H9 (cell line): Measurements from ENCODE around the gene FOXJ3. TPM values are rescaled to one million over a fixed set of nuclear protein-coding genes. Genes with fewer than 3 reads are reported as not detected.

Experiments used
- DNase-seq: peaks from one replicate; pipeline ENCODE4 v3.0.0-alpha.2; 2017
- H2AFZ ChIP-seq: one replicate; pipeline ENCODE4 v1.6.1; 2013; ENCODE audit warnings: mild to moderate bottlenecking, low read length, control low read depth, moderate library complexity
- H2AK5ac ChIP-seq: 2 replicates; pipeline ENCODE4 v1.6.1; 2013; ENCODE audit warnings: low read length, control low read depth, mixed read lengths; ENCODE audit not compliant: insufficient read length
- H2BK120ac ChIP-seq: one replicate; pipeline ENCODE4 v1.6.1; 2013; ENCODE audit warnings: low read depth, mild to moderate bottlenecking, low read length, control low read depth, inconsistent platforms; ENCODE audit not compliant: poor library complexity, severe bottlenecking
- H2BK12ac ChIP-seq: 2 replicates; pipeline ENCODE4 v1.6.1; 2013; ENCODE audit warnings: low read length, control low read depth, mixed read lengths, low read depth; ENCODE audit not compliant: insufficient read length
- H2BK15ac ChIP-seq: 2 replicates; pipeline ENCODE4 v1.6.1; 2013; ENCODE audit warnings: low read depth, low read length, control low read depth
- H2BK20ac ChIP-seq: one replicate; pipeline ENCODE4 v1.6.1; 2013; ENCODE audit warnings: low read depth, mild to moderate bottlenecking, low read length, control low read depth, inconsistent platforms; ENCODE audit not compliant: poor library complexity, severe bottlenecking
- H2BK5ac ChIP-seq: 2 replicates; pipeline ENCODE4 v1.6.1; 2013; ENCODE audit warnings: low read length, control low read depth, mixed read lengths; ENCODE audit not compliant: insufficient read length
- H3K14ac ChIP-seq: 2 replicates; pipeline ENCODE4 v1.6.1; 2013; ENCODE audit warnings: low read length, control low read depth; ENCODE audit not compliant: insufficient read depth
- H3K18ac ChIP-seq: 2 replicates; pipeline ENCODE4 v1.6.1; 2013; ENCODE audit warnings: low read depth, mild to moderate bottlenecking, mixed read lengths, low read length, control low read depth; ENCODE audit not compliant: insufficient read length
- H3K23ac ChIP-seq: 2 replicates; pipeline ENCODE4 v1.6.1; 2013; ENCODE audit warnings: low read length, control low read depth, mixed read lengths, low read depth; ENCODE audit not compliant: insufficient read length
- H3K23me2 ChIP-seq: 2 replicates; pipeline ENCODE4 v1.6.1; 2013; ENCODE audit warnings: low read depth, mild to moderate bottlenecking, mixed read lengths, low read length, control low read depth; ENCODE audit not compliant: insufficient read length, poor library complexity, severe bottlenecking
- H3K27ac ChIP-seq: 2 replicates; pipeline ENCODE4 v1.5.1; 2013; ENCODE audit warnings: low read length, control low read depth, mixed read lengths, low read depth; ENCODE audit not compliant: insufficient read length
- H3K27me3 ChIP-seq: 2 replicates; pipeline ENCODE4 v1.6.1; 2013; ENCODE audit warnings: low read length, control low read depth, inconsistent platforms; ENCODE audit not compliant: insufficient read depth
- H3K4ac ChIP-seq: 2 replicates; pipeline ENCODE4 v1.6.1; 2013; ENCODE audit warnings: low read depth, mild to moderate bottlenecking, control low read depth, inconsistent platforms, low read length, moderate library complexity
- H3K4me1 ChIP-seq: 2 replicates; pipeline ENCODE4 v1.6.1; 2013; ENCODE audit warnings: low read length, control low read depth, inconsistent platforms; ENCODE audit not compliant: insufficient read depth
- H3K4me2 ChIP-seq: 2 replicates; pipeline ENCODE4 v1.6.1; 2013; ENCODE audit warnings: low read length, control low read depth, mixed read lengths; ENCODE audit not compliant: insufficient read length, insufficient read depth
- H3K56ac ChIP-seq: 2 replicates; pipeline ENCODE4 v1.6.1; 2013; ENCODE audit warnings: low read depth, mild to moderate bottlenecking, mixed read lengths, low read length, control low read depth; ENCODE audit not compliant: insufficient read length
- H3K79me1 ChIP-seq: 2 replicates; pipeline ENCODE4 v1.6.1; 2013; ENCODE audit warnings: low read depth, mild to moderate bottlenecking, moderate library complexity, low read length, control low read depth, inconsistent platforms; ENCODE audit not compliant: insufficient read depth, poor library complexity, severe bottlenecking
- H3K79me2 ChIP-seq: 2 replicates; pipeline ENCODE4 v1.6.1; 2013; ENCODE audit warnings: low read length, control low read depth, inconsistent platforms; ENCODE audit not compliant: insufficient read depth
- H3K9ac ChIP-seq: 2 replicates; pipeline ENCODE4 v1.6.1; 2013; ENCODE audit warnings: low read length, control low read depth, mixed read lengths; ENCODE audit not compliant: insufficient read length; ENCODE audit errors: extremely low read depth
- H3K9me3 ChIP-seq: one replicate; pipeline ENCODE4 v1.6.1; 2013; ENCODE audit warnings: low read depth, low read length, inconsistent platforms; ENCODE audit not compliant: control insufficient read depth
- H3T11ph ChIP-seq: one replicate; pipeline ENCODE4 v1.6.1; 2013; ENCODE audit warnings: mild to moderate bottlenecking, low read length, control low read depth, inconsistent platforms
- H4K20me1 ChIP-seq: one replicate; pipeline ENCODE4 v1.6.1; 2013; ENCODE audit not compliant: control insufficient read depth, insufficient read length, insufficient read depth
- H4K5ac ChIP-seq: 2 replicates; pipeline ENCODE4 v1.6.1; 2013; ENCODE audit warnings: low read depth, mild to moderate bottlenecking, mixed read lengths, low read length, control low read depth; ENCODE audit not compliant: insufficient read length
- H4K8ac ChIP-seq: replicated peaks from 2 replicates; pipeline ENCODE4 v1.6.1; 2013; ENCODE audit warnings: low read length, control low read depth, mixed read lengths, low read depth; ENCODE audit not compliant: insufficient read length
- H4K91ac ChIP-seq: 2 replicates; pipeline ENCODE4 v1.6.1; 2013; ENCODE audit warnings: low read depth, mild to moderate bottlenecking, moderate library complexity, mixed read lengths, low read length, control low read depth; ENCODE audit not compliant: insufficient read length
- H3K27ac Mint-ChIP-seq, 3 experiments: 2 replicates in 2 of 3; 3 replicates in 1 of 3; pipeline ENCODE4 v1.8.0; 2020 to 2021; ENCODE audit warnings: mixed read lengths in 3 of 3, mild to moderate bottlenecking in 1 of 3, moderate library complexity in 1 of 3
- H3K27me3 Mint-ChIP-seq: 2 replicates; pipeline ENCODE4 v1.8.0; 2021; ENCODE audit warnings: low read depth, mild to moderate bottlenecking, moderate library complexity, mixed read lengths
- H3K36me3 Mint-ChIP-seq, 3 experiments: 2 replicates in 2 of 3; 3 replicates in 1 of 3; pipeline ENCODE4 v1.8.0; 2020 to 2021; ENCODE audit warnings: low read depth in 3 of 3, mixed read lengths in 3 of 3; ENCODE audit not compliant: insufficient read depth in 1 of 3
- H3K4me1 Mint-ChIP-seq, 2 experiments: 2 replicates each; pipeline ENCODE4 v1.8.0; 2020; ENCODE audit warnings: mixed read lengths in 2 of 2
- H3K4me3 Mint-ChIP-seq, 2 experiments: 2 replicates in 1 of 2; 3 replicates in 1 of 2; pipeline ENCODE4 v1.8.0; 2020 to 2021; ENCODE audit warnings: mild to moderate bottlenecking in 2 of 2, mixed read lengths in 2 of 2, moderate library complexity in 1 of 2
- H3K9me3 Mint-ChIP-seq, 2 experiments: 2 replicates in 1 of 2; 3 replicates in 1 of 2; pipeline ENCODE4 v1.8.0; 2020; ENCODE audit warnings: mild to moderate bottlenecking in 2 of 2, mixed read lengths in 2 of 2, moderate library complexity in 1 of 2
- CTCF ChIP-seq: fragments of 200-600 bp; sonication (generic); conservative IDR thresholded peaks from 3 replicates; pipeline ENCODE4 v1.8.0; 2021; ENCODE audit warnings: antibody characterized with exemption, mild to moderate bottlenecking
- WGBS: extraction: QIAGEN DNeasy Blood & Tissue Kit; methylation state at CpG from one replicate; pipeline ENCODE4 v1.1.7; 2013; ENCODE audit warnings: missing lambda C conversion rate, low lambda C conversion rate, mixed read lengths; ENCODE audit not compliant: insufficient read length; ENCODE audit errors: extremely low coverage; 5-methylcytosine and 5-hydroxymethylcytosine counted together
- total RNA-seq: library from RNA; stranded (reverse); gene quantifications from 2 replicates; pipeline ENCODE4 v1.2.1, GENCODE V29; 2021

The FOXJ3 gene
- total RNA-seq, 1 experiment from 2014 or later, result 49.9 TPM

- no peaks in the 10 kb centered on the region for H3K9me3 ChIP-seq
- H3K4me2 ChIP-seq, result no peak overlapping the region
- no peak overlapping the region for H3K56ac ChIP-seq
- H2BK5ac ChIP-seq, result no peak overlapping the region
- no peaks in the 10 kb centered on the region for H3K4me1 ChIP-seq
- H3K18ac ChIP-seq, result no peak overlapping the region
- no peak for DNase-seq
- no peak overlapping the region for H3K4ac ChIP-seq
- peaks cover 8% of the 10 kb centered on the region; the same call in 1 of the 2 replicates for H3K79me2 ChIP-seq
- no peaks in the 10 kb centered on the region for H3K27me3 Mint-ChIP-seq
- no peak overlapping the region for H4K91ac ChIP-seq
- no peaks in the 10 kb centered on the region for H3K4me1 Mint-ChIP-seq
- peaks cover 0 to 7% of the 10 kb centered on the region in 2 experiments; a peak in 3 of 5 replicates for H3K9me3 Mint-ChIP-seq
- peaks cover 8 to 21% (median 18%) of the 10 kb centered on the region in 3 experiments for H3K36me3 Mint-ChIP-seq
- peaks cover 3% of the 10 kb centered on the region for H3K79me1 ChIP-seq
- no peak overlapping the region for H4K5ac ChIP-seq
- no peak overlapping the region for H3K14ac ChIP-seq
- no peaks in the 10 kb centered on the region for H3K23me2 ChIP-seq
- no peak overlapping the region for H3K4me3 Mint-ChIP-seq
- no peak overlapping the region for H3K23ac ChIP-seq
- no peak overlapping the region for H2BK12ac ChIP-seq
- no peak overlapping the region for H4K8ac ChIP-seq
- no peaks in the 10 kb centered on the region for H4K20me1 ChIP-seq
- H2AK5ac ChIP-seq, result no peak overlapping the region
- WGBS, result no CpG with 5 or more reads among the region's 1 CpG
- H2AFZ ChIP-seq, result no peak overlapping the region
- H2BK120ac ChIP-seq, result no peak overlapping the region
- no peak overlapping the region for H3K9ac ChIP-seq
- H3K27me3 ChIP-seq, result no peaks in the 10 kb centered on the region
- H3K27ac Mint-ChIP-seq, result no peak overlapping the region; a peak in 1 of 7 replicates
- H2BK20ac ChIP-seq, result no peak overlapping the region
- no peak overlapping the region for H2BK15ac ChIP-seq
- no peak overlapping the region for H3T11ph ChIP-seq
- H3K27ac ChIP-seq, result no peak overlapping the region
- no peak for TF ChIP-seq CTCF
Observed at GRCh38 chr1:42306977-42307376, 28.1 kb downstream of the FOXJ3 start.
